Fibroblast of lung (primary cell): ENCODE measurements around the gene FOXK2. TPM values are rescaled to one million over a fixed set of nuclear protein-coding genes. Genes with fewer than 3 reads are reported as not detected.
A peak's percentile ranks its signal among the peaks of the same experiment; 100 is the strongest.

Experiments used
- DNase-seq, 2 donors: peaks; one replicate each; pipeline versions ENCODE4 v3.0.0 to v3.0.0-alpha.2; 2010; ENCODE audit warnings: low read depth in 2 of 2
- H2AFZ ChIP-seq: 2 replicates; pipeline ENCODE4 v1.5.1; 2012; ENCODE audit warnings: low read length, control low read depth, inconsistent platforms
- H3K27ac ChIP-seq: 2 replicates; pipeline ENCODE4 v1.5.1; 2011; ENCODE audit warnings: low read length, control low read depth; ENCODE audit not compliant: insufficient read depth
- H3K27me3 ChIP-seq: 2 replicates; pipeline ENCODE4 v1.5.1; 2011; ENCODE audit warnings: mild to moderate bottlenecking, low read length; ENCODE audit not compliant: control insufficient read depth, insufficient read depth
- H3K36me3 ChIP-seq: 2 replicates; pipeline ENCODE4 v1.5.1; 2011; ENCODE audit warnings: low read length; ENCODE audit not compliant: control insufficient read depth, insufficient read depth
- H3K4me1 ChIP-seq: 2 replicates; pipeline ENCODE4 v1.5.1; 2011; ENCODE audit warnings: low read length; ENCODE audit not compliant: control insufficient read depth, insufficient read depth; ENCODE audit errors: extremely low read depth
- H3K4me2 ChIP-seq: 2 replicates; pipeline ENCODE4 v1.5.1; 2011; ENCODE audit warnings: low read length, control low read depth; ENCODE audit not compliant: insufficient read depth; ENCODE audit errors: extremely low read depth
- H3K4me3 ChIP-seq, 4 experiments: fragments of 200-600 bp in 1 of 4; sonication (generic) in 1 of 4; replicated peaks in 1 of 4; 2 replicates each; pipeline ENCODE4 v1.5.1; 2011 to 2016; ENCODE audit warnings: low read length in 4 of 4, low read depth in 3 of 4, mild to moderate bottlenecking in 3 of 4, control low read depth in 2 of 4, inconsistent platforms in 1 of 4, mixed read lengths in 1 of 4; ENCODE audit not compliant: insufficient read depth in 1 of 4; ENCODE audit errors: control extremely low read depth in 1 of 4
- H3K79me2 ChIP-seq: 2 replicates; pipeline ENCODE4 v1.5.1; 2012; ENCODE audit warnings: mild to moderate bottlenecking, low read length, inconsistent platforms; ENCODE audit not compliant: control insufficient read depth, insufficient read depth
- H3K9ac ChIP-seq: 2 replicates; pipeline ENCODE4 v1.5.1; 2011; ENCODE audit warnings: mild to moderate bottlenecking, low read length, control low read depth; ENCODE audit not compliant: insufficient read depth
- H3K9me3 ChIP-seq: 2 replicates; pipeline ENCODE4 v1.5.1; 2012; ENCODE audit warnings: low read depth, low read length; ENCODE audit not compliant: control insufficient read depth, insufficient read depth
- H4K20me1 ChIP-seq: 2 replicates; pipeline ENCODE4 v1.5.1; 2011; ENCODE audit warnings: low read length; ENCODE audit not compliant: control insufficient read depth, insufficient read depth; ENCODE audit errors: extremely low read depth
- CTCF ChIP-seq, 2 donors: IDR thresholded peaks in 1 of 2; conservative IDR thresholded peaks in 1 of 2; 1 replicate in 1 of 2; 2 replicates in 1 of 2; pipeline ENCODE4 v1.5.1; 2011 to 2012; ENCODE audit warnings: low read length in 2 of 2, control low read depth in 1 of 2, inconsistent platforms in 1 of 2, low read depth in 1 of 2, mild to moderate bottlenecking in 1 of 2
- EZH2 ChIP-seq: IDR thresholded peaks from 2 replicates; pipeline ENCODE4 v1.5.1; 2012; ENCODE audit warnings: low read length, control low read depth, mild to moderate bottlenecking; ENCODE audit errors: missing control alignments
- polyA plus RNA-seq, 2 donors: library from polyadenylated mRNA; depleted of rRNA in 1 of 2; stranded (reverse) in 1 of 2; unstranded in 1 of 2; fragments of >200 nt; gene quantifications; 2 replicates each; pipeline ENCODE4 v1.2.1, GENCODE V29; 2011 to 2012; ENCODE audit warnings: missing spikeins in 1 of 2
- total RNA-seq: library from RNA; depleted of rRNA; stranded (reverse); fragments of >200 nt; gene quantifications from 2 replicates; pipeline ENCODE4 v1.2.1, GENCODE V29; 2014

FOXK2 gene
- total and polyA plus RNA-seq, 2 donors (not counting 1 experiment from before 2014, with no cell fraction given), result 23.5 to 33.2 TPM

DNA sequence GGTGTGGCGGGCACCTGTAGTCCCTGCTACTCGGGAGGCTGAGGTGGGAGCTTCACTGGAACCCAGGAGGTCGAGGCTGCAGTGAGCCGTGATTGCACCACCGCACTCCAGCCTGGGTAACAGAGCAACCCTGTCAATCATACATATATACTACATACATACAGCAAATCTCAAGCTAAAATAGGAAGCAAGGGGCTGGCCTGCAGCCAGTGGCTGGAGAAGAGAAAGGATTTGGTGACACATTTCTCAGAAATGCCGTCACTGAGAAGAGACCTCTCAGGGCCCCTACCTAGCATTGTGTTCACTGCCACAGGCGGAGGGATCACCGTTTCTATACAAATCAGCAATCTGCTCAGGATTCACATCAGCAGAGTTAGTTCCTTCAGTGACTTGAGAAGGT lies 44.1 kb upstream of the FOXK2 start:
- no peaks in the 10 kb centered on the region for H3K79me2 ChIP-seq
- no peak overlapping the region for H3K4me3 ChIP-seq
- peaks cover 6% of the 10 kb centered on the region for H3K36me3 ChIP-seq
- H4K20me1 ChIP-seq, result no peaks in the 10 kb centered on the region
- H3K4me2 ChIP-seq, result no peak overlapping the region
- no peaks in the 10 kb centered on the region for H3K4me1 ChIP-seq
- H3K9me3 ChIP-seq, result no peaks in the 10 kb centered on the region
- no peaks in the 10 kb centered on the region for H3K27me3 ChIP-seq
- no peak overlapping the region for H2AFZ ChIP-seq
- H3K9ac ChIP-seq, result no peak overlapping the region
- DNase-seq, result no peak
- TF ChIP-seq EZH2 (no peak), CTCF (conservative IDR thresholded peaks at IDR 0.05 in 1 of 2, IDR thresholded peaks at IDR 0.05 in 1 of 2; ENCODE audit: low read depth in 1 of 2, low read length in 2 of 2) (no peak)
- no peak overlapping the region for H3K27ac ChIP-seq

DNA sequence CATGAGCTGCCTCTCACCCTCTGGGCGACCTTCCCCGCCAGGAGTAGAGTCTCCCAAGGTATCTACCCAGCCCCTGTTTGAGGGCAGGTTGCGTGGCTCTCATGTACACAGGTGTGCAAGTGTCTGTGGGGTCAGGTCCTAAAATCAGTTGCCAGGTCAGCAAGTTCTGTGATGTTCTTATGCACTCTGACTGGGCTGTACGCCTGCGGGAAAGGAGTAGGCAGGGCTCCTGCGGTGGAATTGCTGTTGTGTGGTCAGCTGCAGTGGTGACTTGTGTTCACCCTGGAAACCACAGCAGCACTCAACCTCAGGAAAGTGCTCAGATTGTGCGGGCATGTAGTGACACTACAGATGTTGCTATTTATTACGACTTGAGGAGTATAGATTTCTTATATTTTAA lies 41.6 kb upstream of the FOXK2 start:
- peaks cover 8% of the 10 kb centered on the region for H3K36me3 ChIP-seq

GRCh38 chr17:82479602-82480001 lies 39.9 kb upstream of the FOXK2 start:
- Histone ChIP-seq H3K9ac (no peak overlapping the region), H3K27ac (no peak overlapping the region), H3K4me1 (no peaks in the 10 kb centered on the region), H4K20me1 (no peaks in the 10 kb centered on the region), H3K27me3 (no peaks in the 10 kb centered on the region), H3K4me2 (no peak overlapping the region), H3K79me2 (no peaks in the 10 kb centered on the region), H3K36me3 (peaks cover 11% of the 10 kb centered on the region), H3K9me3 (no peaks in the 10 kb centered on the region), H2AFZ (no peak overlapping the region), H3K4me3 (no peak overlapping the region)
- DNase-seq, result no peak
- TF ChIP-seq EZH2 (no peak), CTCF (conservative IDR thresholded peaks at IDR 0.05 in 1 of 2, IDR thresholded peaks at IDR 0.05 in 1 of 2; ENCODE audit: low read depth in 1 of 2, low read length in 2 of 2) (no peak)

More for the DNA sequence above, 41.6 kb upstream of the FOXK2 start:
- no peak overlapping the region for H3K9ac ChIP-seq
- H3K4me3 ChIP-seq, result no peak overlapping the region
- H3K9me3 ChIP-seq, result no peaks in the 10 kb centered on the region
- DNase-seq, result peak in 1 of 2 donors; percentile 28
- no peak overlapping the region for H3K4me2 ChIP-seq
- H3K27me3 ChIP-seq, result no peaks in the 10 kb centered on the region
- no peaks in the 10 kb centered on the region for H3K4me1 ChIP-seq
- H4K20me1 ChIP-seq, result no peaks in the 10 kb centered on the region
- H3K79me2 ChIP-seq, result no peaks in the 10 kb centered on the region
- H3K27ac ChIP-seq, result no peak overlapping the region
- TF ChIP-seq CTCF (conservative IDR thresholded peaks at IDR 0.05 in 1 of 2, IDR thresholded peaks at IDR 0.05 in 1 of 2; ENCODE audit: low read depth in 1 of 2, low read length in 2 of 2) (no peak), EZH2 (no peak)
- H2AFZ ChIP-seq, result no peak overlapping the region
